Limb (tissue), 2 donors: Measurements from ENCODE around the gene ISG20L2.

ENCODE experiments used
- DNase-seq, 2 donors: peaks; one replicate each; pipeline ENCODE4 v3.0.0-alpha.2; 2016; ENCODE audit errors: extremely low spot score in 2 of 2

Gene ISG20L2

DNA sequence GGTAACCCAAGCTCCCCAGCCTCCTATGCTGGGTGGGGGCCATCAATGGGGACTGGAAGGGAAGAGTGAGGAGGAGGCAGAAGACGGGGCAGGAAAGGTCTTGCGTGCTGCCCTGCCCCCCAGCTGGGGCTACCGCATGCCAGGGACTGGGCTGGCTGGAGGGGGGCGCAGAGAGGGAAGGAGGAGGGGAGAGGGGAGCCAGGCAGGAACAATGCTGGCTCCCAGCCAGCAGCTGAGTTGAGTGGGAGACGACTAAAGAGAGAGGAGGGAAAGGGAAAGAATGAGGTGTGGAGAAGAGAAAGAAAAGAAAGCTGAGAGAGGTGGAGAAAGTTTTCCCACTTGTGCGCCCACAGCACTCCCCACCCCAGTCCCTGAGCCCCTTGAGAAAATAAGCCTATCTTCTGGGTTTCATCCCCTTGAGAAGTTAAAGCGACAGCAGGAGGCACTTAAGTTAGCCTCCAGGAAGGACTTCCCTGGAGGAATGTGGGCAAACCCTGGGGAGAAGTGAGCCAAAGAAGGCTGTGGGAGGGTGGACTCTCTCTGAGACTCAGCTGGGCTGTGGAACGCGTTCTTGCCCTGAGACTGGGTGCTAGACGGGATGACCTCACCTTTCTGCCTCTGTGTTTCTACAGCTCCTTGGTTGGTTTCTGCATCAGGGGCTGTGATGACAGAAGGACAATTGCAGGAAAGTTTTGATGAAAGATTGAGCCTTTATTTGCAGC is 38.5 kb downstream of the ISG20L2 start:
- DNase-seq: peak; percentile 20 to 79

DNA sequence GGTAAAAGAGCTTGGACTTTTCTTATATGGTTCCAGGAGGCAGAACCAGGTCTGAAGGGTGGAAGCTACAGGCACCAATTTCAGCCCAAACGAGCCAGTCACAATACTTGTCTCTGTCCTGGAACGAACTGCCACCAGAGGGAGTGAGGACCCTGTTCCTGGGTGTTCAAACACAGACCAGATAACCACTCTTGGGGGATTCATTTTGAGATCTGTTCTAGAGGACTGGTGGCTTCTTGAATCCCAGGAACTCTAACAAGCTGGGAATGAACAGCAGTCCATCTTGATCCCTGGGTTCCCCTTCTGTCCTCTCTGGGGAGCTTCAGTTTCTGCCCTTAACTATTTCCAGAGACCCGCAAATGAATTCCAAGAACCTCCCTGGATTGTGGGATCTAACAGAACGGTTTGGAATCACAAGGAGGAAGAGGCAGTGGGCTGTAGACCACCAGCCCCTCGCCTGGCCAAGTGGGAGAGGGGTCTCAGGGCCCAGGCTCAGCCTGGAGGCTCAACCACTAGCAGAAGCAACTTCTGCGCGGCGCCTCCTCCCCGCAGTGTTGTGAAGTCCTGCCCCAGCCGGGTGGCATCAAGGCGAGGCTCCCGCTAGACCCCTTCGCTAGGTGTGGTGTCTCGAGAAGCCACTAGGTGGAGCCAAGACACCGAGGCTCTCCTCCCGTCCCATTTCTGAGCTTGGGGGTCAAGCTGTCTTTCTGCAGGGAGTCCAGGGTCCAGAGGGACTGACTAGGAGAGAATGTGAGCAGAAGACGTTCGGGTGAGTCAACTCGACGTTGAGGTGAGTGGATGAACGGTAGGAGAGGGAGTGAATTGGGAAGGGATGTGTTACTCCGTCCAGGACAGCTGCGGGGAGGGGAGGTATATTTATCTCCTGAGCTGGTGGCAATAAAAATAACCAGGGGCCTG is 39.3 kb downstream of the ISG20L2 start:
- peak; percentile 85 to 89 for DNase-seq

DNA sequence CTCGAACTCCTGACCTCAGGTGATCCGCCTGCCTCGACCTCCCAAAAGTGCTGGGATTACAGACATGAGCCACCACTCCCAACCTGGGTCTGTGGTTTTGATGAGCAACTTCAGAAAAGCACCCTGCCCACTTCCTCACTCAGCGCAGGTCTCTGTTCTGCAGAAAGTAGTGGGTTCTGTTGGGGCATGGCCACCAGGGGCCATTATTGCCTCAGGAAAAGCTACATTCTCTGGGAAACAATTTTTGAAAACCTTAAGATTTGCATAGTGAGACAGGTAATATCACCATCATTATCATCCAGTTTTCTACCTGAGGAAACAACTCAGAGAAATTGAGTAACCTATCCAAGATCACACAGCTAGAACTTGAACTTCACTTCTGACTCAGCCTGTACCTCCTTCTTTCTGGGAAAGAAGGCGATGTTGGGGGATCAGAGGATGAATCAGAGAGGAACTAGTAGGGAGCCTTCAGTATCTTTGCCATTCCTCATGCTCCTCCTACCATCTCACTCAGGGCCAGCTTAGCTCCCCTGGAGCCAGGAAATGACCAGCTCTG is 44.3 kb downstream of the ISG20L2 start:
- no peak for DNase-seq

DNA sequence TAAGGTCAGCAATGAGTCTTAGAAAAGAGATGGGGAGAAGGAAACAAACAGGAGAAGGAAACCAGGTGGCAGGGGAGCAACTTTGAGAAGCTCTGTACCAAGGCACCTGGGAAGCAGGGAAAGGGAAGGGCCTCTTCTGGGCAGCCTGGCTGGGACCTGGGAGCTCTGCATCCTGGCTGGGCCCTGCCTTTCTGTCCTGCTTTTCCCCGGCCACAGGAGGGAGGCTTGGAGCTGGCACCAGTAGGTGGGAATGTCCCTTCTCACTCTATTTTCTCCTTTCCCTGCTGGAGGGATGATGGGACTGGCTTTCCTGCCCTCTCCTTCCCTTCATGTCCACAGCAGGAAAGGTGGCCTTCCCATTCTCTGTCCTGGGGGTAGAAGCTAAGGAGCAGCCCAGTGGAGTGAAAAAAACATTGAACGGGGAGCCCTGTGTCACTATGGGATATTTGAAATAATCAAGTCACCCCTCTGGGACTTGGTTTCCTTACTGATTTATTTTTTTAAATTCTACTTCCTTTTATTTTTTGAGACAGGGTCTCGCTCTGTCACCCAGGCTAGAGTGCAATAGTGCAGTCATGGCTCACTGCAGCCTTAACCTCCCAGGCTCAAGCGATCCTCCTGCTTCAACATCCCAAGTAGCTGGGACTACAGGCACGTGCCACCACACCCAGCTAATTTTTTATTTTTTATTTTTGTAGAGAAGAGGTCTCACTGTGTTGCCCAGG is 46.2 kb downstream of the ISG20L2 start:
- no peak for DNase-seq

DNA sequence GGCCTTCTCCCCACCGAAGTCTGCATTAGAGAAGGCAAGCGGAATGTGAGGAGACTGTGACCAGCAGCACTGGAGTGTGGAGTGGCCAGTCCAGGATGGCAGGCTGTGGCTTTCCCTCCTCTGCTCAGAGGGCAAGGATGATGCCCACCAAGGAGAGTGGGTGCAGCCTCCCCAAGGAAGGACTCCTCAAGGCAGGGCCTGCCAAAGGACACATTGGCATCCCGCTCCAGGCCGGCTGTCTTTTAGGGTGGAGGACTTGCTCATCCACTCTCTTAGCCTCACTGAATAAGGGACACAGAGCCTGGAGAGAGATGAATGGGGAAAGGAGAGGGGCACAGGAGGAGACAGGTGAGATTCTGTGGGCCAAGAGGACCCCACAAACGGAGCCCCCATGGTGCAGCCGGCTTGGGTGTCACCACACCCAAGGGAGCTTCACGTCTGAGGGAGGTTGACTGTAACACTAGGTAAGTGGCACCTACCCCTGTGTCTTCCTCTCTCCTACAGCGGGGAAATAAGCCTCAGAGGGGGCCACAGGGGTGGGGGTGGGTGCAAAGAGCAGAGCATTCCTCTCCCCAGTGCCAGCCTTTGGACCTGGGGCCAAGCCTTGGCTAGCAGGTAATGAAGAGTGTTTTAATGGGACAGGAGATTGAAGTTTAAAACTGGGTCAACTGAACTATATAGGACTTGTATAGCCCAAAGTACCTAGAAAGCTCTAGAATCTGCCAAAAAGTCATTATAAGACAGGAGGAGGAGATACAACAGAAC is 47.2 kb downstream of the ISG20L2 start:
- DNase-seq: no peak

DNA sequence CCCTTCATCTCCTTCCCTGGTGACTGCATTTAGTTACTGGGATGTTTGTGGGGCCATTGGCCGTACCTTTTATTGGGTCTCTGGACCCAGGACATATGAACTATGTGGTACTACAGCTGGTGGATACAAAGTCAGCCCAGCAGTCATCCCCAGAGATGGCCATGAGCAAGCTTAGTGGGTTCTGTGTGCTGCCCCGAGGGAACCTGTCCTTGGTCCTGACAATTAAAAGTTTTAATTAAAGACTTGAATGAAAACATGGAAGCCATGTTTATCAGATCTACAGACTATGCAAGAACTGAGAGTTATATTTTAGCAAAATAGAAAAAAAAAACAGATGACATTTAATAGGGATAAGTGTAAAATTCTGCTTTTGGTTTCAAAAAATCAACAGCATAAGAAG is 48.5 kb downstream of the ISG20L2 start:
- DNase-seq: no peak

DNA sequence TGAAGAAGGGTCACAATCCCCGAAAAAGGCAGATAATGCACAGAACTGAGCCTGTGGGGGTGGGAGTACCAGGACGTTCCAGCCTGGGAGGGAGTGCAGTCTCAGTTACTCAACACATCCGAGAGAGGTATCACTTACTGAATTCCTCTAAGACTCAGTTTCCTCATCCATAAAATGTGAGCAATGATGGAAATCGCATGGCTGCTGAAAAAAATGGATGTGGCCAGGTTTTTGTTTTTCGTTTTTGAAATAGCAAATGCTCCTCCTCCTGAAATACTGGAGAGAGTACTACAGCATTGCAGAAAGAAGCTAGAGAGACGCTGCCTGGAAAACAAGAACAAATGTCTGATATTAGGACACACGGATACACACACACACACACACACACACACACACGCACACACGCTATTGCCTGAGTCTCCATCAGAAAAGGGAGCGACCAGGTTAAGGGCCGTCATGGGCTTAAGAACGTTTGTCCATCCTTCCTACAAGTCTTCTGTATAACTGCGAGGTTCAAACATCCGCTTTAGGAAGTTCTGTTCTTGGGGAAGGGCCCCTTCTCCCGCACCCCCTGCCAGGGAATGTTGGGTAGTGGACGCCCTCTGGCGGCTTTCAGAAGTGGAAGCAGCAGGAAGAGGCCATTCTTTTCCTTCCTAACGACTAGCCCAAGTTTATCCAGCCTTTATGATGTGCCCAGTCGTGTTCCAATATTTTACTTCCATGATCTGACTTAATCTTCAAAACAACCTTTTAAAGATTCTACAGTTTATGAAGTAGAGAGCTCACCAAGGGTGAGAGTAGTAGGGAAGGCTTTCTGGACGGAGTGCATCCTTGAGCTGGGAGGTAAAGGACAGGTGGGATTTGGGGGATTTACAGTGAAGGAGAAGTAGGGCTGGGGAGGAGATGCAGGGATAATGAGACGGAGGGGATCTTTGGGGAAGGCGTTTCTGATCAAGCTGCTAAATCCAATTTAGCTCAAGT is 50.7 kb downstream of the ISG20L2 start:
- peak; percentile 83 to 85 for DNase-seq

DNA sequence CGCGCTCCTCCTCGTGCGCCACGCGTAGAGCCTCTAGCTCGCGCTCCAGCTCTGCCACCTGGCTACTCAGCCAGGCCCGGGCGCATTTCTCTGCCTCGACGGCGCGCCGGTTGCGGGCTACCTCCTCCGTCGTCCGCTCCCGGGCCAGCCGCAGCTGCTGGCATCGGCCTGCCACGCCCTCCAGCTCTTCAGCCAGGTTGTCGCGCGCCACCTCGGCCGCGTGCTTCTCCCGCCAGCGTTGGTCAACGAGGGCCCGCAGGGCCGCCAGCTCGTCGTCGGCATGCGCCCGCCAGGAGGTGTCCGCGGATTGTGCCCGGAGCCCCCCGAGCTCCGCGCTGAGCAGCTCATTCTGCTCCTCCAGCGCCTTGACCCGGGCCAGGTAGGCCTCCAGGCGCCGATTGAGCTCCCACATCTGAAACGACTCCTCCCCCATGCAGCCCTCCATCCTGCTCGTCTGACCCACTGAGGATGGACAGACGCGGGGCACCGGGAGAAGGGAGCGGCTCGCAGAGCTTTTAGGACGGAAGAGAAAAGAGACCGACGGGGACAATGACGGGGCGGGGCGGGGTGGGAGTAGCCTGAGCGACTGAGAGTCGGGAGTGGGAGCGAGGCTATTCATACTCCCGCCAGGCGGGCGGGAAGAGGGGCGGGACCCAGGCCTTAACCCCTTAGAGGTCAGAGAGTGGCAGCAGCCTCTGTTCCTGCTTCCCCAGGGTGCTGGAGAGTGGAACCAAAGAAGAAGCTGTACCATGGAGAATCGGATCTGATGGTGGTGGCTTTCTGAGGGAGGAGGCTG is 51.5 kb downstream of the ISG20L2 start, which contains the start of gene NES:
TSS of gene NES (minus strand) at position 588 of the 796 bp plus-strand sequence. CDS start at position 445, 143 bp downstream.
- peak; percentile 83 to 88 for DNase-seq

DNA sequence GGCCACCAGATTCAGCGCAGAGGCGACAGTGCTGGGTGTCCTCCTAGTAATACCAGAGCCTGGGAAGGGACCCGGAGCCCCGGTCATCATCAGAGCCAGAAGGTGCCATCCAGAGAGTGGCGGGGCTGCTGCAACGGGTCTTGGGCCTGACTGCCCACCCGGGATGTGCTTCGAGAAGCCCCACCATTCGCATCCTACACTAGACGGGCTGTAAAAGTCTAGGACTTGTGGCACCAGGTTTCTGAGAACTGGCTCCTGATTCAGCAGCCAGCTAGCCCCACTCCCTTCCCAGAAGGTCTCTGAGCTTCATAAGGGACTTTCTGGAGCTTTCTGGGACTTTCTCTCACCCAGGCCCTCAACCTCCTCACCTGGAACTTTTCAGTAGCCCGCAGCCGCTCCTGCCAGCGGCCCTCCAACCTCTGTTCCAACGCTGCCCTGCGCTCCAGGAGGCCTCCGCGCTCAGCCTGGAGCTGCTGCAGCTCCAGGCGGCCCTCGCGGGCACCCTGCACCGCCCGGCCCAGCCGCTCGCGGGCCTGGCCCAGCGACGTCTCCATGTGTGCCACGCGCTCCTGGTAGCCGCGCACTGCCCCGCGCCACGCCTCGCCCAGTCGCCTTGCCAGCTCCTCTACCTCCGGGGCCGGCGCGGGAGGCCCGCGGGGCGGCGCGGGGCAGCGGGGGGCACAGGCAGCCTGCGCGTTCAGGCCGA is 52.3 kb downstream of the ISG20L2 start:
- DNase-seq: peak in 1 of 2 donors; percentile 34

DNA sequence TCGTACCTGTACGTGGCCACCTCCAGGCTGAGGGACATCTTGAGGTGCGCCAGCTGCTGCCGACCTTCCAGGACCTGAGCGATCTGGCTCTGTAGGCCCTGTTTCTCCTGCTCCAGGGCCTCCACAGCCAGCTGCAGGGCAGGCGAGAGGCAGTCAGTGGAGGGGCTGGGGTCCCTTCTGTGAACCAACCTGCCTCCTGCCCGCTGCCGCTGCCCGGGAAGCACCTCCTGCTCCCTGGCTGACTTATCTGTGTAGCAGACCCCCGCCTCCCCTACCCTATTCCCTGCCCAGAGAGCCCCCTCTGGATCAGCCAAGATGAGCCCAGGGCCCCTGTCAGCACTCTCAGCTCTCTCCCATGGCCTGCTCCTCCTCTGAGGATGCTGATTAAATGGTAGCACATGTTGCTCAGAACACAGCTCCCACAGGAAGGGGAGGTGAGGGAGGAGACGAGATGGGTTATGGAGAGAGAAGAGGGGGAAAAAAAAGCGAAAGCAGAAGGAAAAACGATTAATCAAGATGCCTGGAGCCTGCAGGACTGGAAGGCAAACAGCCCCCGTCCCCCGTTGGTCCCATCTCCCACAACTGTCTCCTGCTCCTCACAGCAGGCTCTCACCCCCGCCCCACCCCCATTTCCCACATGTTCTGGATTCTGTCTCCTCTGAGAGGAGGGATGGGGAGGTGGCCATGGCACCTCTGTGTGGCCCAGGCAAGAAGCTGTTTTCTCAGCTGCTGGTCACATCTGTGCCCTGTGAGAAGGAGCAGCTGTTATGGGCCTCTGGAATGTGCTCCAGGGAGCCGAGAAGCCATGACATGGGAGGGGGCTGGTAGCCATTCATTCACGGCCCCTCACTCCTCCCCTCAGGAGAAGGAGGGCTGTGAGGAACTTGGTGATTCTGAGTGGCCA is 53.1 kb downstream of the ISG20L2 start:
- peak; percentile 56 to 79 for DNase-seq

DNA sequence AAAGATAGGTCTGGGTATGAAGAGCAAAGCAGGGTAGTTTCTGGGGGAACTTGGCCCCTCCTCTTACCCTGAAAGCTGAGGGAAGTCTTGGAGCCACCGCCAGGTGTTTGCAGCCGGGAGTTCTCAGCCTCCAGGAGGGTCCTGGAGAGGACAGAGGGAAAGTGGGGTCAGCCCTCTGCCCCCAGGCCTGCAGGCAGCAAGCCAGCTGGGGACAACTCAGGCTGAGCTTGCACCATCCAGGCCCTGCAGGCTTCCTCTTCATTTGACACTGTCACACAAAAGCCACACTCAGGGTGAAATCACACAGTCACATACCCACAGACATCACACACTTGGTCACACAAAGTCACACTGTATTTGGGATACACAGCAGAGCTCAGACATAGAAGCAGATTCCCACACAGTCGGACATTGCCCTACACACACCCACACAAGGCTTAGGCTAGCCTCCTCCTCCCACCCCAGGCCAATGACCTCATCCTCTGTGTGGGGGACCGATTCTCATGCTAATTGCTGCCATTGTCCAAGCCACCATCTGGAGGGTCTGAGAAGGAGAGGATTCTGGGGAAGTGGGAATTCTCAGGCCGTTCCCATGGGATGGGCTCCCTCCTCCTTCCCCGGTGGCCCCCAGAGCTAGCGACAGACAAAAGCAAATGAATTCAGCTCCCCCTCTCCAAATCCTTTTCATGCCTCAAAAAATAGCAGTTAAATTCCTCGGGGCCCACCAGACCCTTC is 55.0 kb downstream of the ISG20L2 start:
- DNase-seq: peak in 1 of 2 donors; percentile 54
